GM21447 (cell line): ENCODE measurements around the gene SYNGR1.

Experiments used
- ATAC-seq: cut with Tn5 transposase; IDR thresholded peaks from one replicate; pipeline ENCODE4 v1.9.1; 2021; ENCODE audit not compliant: unreplicated experiment

Gene SYNGR1, protein sequence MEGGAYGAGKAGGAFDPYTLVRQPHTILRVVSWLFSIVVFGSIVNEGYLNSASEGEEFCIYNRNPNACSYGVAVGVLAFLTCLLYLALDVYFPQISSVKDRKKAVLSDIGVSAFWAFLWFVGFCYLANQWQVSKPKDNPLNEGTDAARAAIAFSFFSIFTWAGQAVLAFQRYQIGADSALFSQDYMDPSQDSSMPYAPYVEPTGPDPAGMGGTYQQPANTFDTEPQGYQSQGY

DNA sequence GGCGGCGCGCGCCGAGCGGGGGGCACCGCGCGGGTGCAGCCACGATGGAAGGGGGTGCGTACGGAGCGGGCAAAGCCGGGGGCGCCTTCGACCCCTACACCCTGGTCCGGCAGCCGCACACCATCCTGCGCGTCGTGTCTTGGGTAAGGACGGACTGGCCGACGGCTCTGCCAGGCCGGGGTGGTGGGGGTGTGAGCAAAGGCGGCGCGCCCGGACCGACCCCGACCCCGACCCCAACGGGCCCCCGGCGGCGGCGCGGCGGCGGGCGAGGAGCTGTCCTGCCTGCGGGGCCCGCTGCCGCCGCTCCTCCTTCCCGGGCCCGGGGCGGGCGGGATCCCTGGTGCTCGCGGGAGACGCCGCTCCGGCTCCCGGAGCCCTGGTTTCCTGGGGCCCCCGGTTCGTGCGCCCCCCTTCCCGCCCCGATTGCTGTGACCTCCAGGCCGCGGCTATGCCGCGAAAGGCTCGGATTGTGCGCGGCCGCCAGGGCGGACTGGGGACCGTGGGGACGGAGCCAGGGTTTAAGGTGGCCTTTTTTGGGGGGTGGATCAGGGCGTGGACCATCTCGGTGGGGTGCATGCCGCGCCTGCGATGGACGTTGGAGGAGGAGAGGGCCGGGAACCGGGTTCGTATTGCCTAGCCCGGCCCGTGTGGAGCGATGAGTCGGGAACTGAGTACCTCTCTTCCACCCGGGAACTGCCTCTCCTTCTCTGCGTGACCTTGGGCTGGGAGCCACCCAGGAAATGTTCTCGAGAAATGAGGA, at the start of gene SYNGR1:
SYNGR1 (plus strand) TSS at position 25 of the 760 bp plus-strand sequence; CDS start at position 45, 20 bp downstream.
- no peak for ATAC-seq

DNA sequence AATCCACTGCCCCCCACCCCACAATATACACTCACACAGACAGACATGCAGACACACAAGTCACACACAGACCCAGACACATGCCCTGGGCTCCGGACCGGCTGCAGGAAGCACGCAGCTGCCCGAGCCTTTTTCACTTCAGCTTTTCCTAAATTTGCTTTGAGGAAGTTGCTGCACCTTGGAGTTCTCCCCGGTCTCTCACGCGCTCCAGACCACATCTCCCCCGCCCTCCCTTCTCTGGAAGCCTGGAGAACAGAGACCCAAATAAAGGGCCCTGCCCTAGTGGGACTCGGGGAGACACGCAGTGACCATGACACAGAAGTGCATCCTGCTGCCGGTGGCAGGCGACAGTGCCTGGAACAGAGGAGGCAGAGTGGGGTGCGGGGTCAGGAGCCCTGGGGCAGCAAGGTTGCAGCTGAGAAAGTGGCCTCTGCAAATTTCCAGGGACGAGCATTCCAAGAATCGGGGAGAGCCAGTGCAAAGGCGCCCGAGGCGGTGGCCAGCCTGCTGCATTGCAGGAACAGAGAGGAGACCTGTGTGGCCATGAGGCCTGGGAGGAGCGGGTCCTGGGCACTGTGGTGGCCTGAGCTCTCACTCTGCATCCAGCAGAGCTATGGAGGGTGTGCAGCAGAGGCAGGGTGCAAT, 49.5 kb upstream of the SYNGR1 start:
- no peak for ATAC-seq

DNA sequence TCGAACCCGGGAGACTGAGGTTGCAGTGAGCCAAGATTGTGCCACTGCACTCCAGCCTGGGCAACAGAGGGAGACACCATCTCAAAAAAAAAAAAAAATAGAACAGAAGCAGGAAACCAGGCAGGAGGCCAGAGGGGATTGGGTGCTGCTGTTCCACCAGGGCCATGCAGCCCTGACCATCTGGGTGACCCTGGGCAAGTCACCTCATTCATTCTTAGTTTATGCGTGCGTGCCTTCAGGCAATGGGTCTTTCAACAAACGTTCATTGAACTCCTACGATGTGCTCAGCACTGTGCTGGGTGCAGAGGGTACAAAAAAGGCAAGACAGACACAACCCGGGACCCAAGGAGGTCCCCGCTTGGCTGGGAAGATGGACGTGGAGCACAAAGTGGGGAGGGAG, 48.7 kb upstream of the SYNGR1 start:
- ATAC-seq: no peak

GRCh38 chr22:39301926-39302325, 47.9 kb upstream of the SYNGR1 start:
- ATAC-seq: no peak

- no peak for ATAC-seq
Observed at GRCh38 chr22:39302431-39302960, 47.3 kb upstream of the SYNGR1 start.

- no peak for ATAC-seq
Observed at GRCh38 chr22:39303358-39303757, 46.4 kb upstream of the SYNGR1 start.

DNA sequence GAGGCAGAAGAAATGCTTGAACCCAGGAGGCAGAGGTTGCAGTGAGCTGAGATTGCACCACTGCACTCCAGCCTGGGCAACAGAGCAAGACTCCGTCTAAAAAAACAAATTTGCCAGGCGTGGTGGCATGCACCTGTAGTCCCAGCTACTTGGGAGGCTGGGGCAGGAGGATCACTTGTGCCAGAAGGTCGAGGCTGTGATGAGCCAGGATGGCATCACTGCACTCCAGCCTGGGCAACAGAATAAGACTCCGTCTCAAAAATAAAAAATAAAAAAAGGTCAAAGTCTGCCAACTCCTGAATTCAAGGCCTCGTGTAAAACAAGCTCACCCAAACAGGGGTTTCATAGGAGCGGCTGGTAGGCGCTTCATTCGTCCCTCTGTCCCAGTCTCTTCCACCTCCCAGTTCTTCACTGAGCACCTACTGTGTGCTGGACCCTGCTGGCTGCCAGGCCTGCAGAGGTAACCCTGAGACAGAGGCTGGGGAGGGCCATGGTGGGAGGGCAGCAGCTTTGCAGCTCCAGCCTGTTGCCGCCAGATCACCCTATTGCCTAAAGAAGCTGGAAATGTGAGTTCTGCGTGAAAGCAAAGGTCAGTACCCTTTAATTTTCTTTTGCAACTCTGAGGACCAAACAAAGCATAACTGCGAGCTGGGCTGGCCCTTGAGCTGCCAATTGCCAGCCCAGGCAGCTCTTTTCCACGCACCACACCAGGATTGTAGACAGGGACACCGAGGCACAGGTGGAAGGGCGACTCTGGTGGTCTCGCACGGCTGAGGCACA, 45.7 kb upstream of the SYNGR1 start:
- ATAC-seq: no peak

DNA sequence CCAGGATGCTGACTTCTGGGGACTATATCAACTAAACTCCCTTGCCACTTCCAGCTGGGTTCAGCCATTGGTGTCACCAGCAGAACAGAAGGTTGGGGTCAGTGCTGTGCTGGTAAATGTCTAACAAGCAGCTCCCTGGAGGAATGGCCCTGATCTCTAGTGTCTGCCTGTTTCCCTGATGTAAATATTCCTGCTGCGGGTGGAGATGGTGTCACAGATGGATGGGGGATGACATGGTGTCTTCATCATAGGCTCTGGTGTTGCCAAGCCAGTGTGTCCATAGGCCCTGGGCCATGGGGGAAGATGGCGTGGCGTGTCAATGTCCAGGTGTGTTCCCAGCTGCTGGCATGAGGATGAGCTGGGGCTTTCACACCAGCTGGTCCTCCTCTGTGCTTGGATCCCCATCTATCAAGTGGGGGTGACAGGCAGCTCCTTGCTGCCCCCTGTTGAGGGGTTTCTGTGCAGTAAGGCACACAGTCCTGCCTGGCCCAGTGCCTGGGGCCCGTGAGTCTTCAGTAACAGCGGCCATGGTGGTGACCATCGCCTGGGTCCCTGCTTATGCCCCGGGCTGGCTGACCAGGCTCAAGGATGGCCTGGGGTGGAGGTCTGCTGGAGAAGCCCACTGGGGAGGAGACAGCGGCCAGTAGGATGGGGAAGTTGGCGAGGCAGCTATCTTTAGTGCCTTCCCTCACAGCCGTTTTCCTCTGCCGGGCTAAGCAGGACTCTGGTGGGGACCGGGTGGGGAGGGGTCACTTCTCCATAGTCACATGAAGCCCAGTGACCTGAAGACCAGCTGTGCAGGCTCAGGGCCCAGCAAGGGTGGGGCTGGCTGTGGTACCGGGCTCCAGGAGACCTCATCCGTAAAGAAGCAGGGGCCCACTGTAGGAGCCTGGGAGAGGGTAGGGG, 43.1 kb upstream of the SYNGR1 start:
- ATAC-seq: no peak

GRCh38 chr22:39308614-39309363, 41.0 kb upstream of the SYNGR1 start:
- ATAC-seq: no peak

DNA sequence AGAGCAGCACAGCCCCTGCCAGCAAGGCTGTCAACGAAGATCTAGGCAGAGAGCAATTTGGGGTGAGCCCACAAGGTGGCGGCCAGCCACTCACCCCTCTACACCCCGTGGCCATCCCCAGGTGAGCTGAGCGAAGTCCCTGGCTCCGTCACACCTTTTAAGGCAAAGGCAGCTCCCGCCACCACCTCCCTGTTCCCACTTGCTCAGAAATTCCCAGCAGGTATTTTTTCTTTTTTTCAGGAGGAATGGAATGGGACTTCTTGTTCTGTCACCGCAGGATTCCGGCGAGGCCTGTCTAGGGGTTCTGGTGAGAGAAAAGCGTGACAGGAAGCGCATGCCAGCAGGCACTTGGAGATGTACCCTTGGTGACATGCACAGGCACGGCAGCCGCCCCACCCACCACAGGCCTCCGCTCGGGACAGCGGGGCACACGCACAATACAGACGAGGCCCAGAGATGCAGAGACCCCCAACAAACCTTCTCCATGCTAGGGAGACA, 40.4 kb upstream of the SYNGR1 start:
- ATAC-seq: no peak

DNA sequence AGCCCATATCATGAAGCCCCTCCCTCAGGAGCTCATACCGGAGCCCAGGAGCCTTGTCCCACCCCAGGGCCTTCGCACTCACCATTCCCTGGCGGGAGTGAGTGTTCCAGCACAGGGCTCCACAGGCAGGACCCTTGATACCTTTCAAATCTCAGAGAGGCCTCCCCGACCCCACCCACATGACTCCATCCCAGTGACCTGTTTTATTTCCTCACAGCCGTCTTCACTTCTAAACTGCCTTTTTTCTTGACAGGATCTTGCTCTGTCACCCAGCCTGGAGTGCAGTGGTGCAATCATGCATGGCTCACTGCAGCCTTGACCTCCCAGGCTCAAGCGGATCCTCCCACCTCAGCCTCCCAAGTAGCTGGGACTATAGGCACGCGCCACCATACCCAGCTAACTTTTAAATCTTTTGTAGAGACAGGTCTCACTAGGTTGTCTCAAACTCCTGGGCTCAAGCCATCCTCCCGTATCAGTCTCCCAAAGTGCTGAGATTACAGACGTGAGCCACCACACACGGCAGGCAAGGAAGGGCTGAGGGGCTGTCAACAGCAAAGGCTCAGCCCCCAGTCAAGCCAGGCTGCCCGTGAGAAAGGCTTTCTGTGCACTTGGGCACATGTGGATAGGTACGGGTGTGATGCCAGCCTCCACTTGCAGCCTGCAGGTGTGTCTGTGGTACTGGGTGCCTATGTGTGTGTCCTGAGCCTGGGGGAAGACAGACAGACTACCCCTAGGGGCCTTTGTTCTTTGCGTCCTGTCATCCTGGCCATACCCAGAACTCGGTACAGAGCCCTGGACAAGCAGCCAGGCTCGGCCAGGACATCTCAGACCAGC, 39.7 kb upstream of the SYNGR1 start:
- no peak for ATAC-seq

DNA sequence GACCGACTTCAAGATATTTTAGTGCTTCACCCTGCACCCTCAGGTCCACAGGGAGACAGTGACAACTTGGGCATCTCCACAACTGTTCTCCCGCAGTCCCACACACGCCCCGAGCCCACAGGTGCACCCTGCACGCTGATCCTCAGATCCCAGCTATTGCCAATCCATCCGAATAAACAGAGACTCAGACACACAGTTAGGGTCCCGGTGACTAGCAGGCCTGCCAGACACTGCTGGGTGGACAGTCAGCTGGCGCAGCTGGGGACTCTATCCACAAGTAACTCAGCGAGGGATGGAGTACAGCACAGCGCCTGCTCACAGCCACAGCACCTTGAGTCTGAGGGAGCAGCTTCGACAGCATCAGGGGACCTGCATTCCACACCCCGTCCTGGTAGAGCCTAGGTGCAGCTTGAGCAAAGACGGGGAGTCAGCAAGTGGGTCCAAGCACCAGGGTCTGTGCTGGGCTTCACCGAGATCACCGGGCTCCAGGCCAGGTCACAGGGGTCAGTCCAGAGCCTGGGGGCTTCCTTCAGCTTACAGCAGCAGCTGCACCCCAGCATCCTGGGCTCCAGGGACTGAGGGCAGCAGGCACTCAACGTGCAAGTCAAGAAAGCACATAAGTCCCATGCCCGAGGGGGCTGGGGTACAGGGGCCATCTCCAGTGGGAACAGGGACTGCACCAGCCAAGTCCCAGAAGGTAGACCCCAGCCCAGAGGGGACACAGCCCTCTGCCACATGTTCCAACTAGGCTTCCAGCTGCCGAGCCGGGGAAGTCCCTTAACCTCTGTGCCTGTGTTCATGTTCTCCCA, 38.0 kb upstream of the SYNGR1 start:
- ATAC-seq: no peak

GRCh38 chr22:39312410-39312809, 37.4 kb upstream of the SYNGR1 start:
- no peak for ATAC-seq

DNA sequence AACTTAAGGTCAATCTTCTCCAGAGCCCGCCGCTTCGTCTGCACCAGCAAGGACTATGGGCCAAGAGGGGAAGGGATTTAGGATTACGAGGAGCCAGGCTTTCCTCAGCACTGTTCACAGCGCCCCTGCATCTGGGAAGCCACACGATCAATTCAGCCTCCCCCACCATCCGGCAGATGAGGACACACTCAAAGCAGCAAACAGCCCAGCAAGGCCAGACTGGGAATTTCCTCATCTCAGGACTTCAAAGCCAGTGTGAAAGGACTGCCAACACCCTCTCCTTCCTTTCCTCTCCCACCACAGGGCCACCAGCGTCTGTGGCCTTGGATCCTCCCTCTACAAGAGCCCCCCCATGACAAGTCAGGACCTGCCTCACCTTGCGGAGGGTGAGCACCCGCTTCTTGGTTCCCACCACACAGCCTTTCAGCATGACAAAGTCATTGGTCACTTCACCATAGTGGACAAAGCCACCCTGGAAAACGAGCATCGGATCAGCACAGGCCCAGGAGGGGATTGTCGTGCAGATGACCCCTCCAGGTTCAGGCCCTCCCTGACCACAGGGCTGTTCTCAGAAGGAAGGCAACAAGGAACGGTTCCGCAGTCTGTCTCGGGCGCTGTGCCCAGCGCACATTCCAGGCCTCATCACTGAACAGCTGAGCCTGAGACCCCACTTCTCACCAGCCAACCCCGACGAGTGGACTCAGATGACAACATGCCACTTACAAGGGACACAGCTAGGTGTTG, 36.4 kb upstream of the SYNGR1 start:
- no peak for ATAC-seq

DNA sequence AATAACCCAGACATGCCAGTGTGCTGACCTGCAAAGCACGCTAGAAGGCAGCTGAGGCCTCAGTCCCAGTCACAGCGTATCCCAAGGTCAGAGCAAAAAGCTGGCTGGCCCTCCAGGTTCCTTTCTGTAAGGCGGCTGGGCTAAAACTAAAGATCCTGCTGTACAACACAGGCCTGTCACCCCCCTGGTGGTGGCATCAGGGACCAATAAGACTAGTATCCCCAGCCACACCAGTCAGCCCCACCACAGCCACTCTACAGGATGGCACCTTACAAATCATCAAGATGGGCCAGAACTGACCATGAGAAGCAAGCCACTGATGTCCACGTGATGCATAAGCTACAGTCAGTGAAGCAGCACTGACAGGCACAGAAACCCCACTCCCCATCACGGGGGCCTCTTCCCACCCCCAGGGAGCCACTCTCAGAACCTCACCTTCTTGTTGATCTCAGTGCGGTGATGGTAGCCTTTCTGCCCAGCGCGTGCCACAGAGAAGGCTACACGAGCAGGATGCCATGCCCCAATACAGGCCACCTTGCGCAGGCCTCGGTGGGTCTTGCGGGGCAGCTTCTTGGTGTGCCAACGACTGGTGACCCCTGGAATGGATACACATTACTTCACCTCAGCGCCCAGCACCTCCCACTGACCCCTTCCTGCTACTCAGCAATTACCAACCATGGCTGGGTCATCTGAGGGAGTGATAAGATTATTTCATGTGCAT, 35.4 kb upstream of the SYNGR1 start:
- ATAC-seq: no peak

GRCh38 chr22:39315389-39315788, 34.4 kb upstream of the SYNGR1 start:
- ATAC-seq: no peak
